GM23248 (cell line): Measurements from ENCODE around the gene SLC4A5. TPM values are rescaled to one million over a fixed set of nuclear protein-coding genes. Genes with fewer than 3 reads are reported as not detected.

ENCODE experiments used
- DNase-seq: peaks from one replicate; pipeline ENCODE4 v3.0.0-alpha.2; 2015
- H2AFZ ChIP-seq: fragments of 200-600 bp; sonication (generic); 2 replicates; pipeline ENCODE4 v1.6.1; 2016; ENCODE audit warnings: antibody characterized with exemption
- H3F3A ChIP-seq: fragments of 200-600 bp; sonication (generic); 2 replicates; pipeline ENCODE4 v1.6.1; 2016; ENCODE audit warnings: mild to moderate bottlenecking, antibody characterized with exemption, mixed run types; ENCODE audit not compliant: insufficient read depth
- H3K27ac ChIP-seq: fragments of 200-600 bp; sonication (generic); 2 replicates; pipeline ENCODE4 v1.5.1; 2016; ENCODE audit warnings: mild to moderate bottlenecking
- H3K27me3 ChIP-seq: fragments of 200-600 bp; sonication (generic); replicated peaks from 2 replicates; pipeline ENCODE4 v1.6.1; 2016; ENCODE audit warnings: mild to moderate bottlenecking; ENCODE audit not compliant: insufficient read depth
- H3K36me3 ChIP-seq: fragments of 200-600 bp; sonication (generic); 2 replicates; pipeline ENCODE4 v1.6.1; 2016; ENCODE audit warnings: low read depth, mild to moderate bottlenecking
- H3K4me1 ChIP-seq: fragments of 200-600 bp; sonication (generic); 2 replicates; pipeline ENCODE4 v1.6.1; 2016; ENCODE audit warnings: mild to moderate bottlenecking; ENCODE audit not compliant: insufficient read depth
- H3K4me2 ChIP-seq: fragments of 200-600 bp; sonication (generic); one replicate; pipeline ENCODE4 v1.6.1; 2016; ENCODE audit warnings: mild to moderate bottlenecking; ENCODE audit not compliant: unreplicated experiment
- H3K4me3 ChIP-seq: fragments of 200-600 bp; sonication (generic); 2 replicates; pipeline ENCODE4 v1.5.1; 2016; ENCODE audit warnings: mild to moderate bottlenecking
- H3K79me2 ChIP-seq: fragments of 200-600 bp; sonication (generic); 2 replicates; pipeline ENCODE4 v1.6.1; 2016; ENCODE audit warnings: mild to moderate bottlenecking; ENCODE audit not compliant: insufficient read depth
- H3K9ac ChIP-seq: fragments of 200-600 bp; sonication (generic); 2 replicates; pipeline ENCODE4 v1.6.1; 2016; ENCODE audit warnings: mild to moderate bottlenecking
- H3K9me2 ChIP-seq: fragments of 200-600 bp; sonication (generic); 2 replicates; pipeline ENCODE4 v1.6.1; 2016; ENCODE audit warnings: mixed run types, mild to moderate bottlenecking, moderate library complexity; ENCODE audit not compliant: insufficient read depth
- H3K9me3 ChIP-seq: fragments of 200-600 bp; sonication (generic); one replicate; pipeline ENCODE4 v1.6.1; 2017; ENCODE audit warnings: low read depth
- H4K20me1 ChIP-seq: fragments of 200-600 bp; sonication (generic); 2 replicates; pipeline ENCODE4 v1.6.0; 2016; ENCODE audit not compliant: insufficient read depth
- EZH2 ChIP-seq: fragments of 200-600 bp; sonication (generic); IDR thresholded peaks from 2 replicates; pipeline ENCODE4 v1.6.1; 2018; ENCODE audit warnings: antibody characterized with exemption, mild to moderate bottlenecking; ENCODE audit not compliant: insufficient read depth, poor library complexity, severe bottlenecking
- EZH2phosphoT487 ChIP-seq: fragments of 200-600 bp; sonication (generic); IDR thresholded peaks from 2 replicates; pipeline ENCODE4 v1.6.1; 2018; ENCODE audit warnings: antibody characterized with exemption, moderate library complexity, mild to moderate bottlenecking, low read depth; ENCODE audit not compliant: insufficient read depth
- WGBS, 2 experiments: methylation state at CpG; one replicate each; pipeline ENCODE4 v1.1.6; 2015 to 2017; ENCODE audit warnings: low lambda C conversion rate in 2 of 2, low coverage in 1 of 2; ENCODE audit errors: missing lambda C conversion rate in 2 of 2; 5-methylcytosine and 5-hydroxymethylcytosine counted together
- in situ Hi-C: fragments of 300-500 bp; cut with MboI; formaldehyde crosslinking; loops from 2 replicates; pipeline ENCODE4 v1.15.0; 2020
- polyA plus RNA-seq: library from polyadenylated mRNA; unstranded; fragments of >200 nt; fragmentation: Nextera tagmentation; extraction: Ambion mirVana; gene quantifications from 2 replicates; pipeline ENCODE4 v1.2.1, GENCODE V29; 2016
- total RNA-seq: library from RNA; depleted of rRNA; stranded (reverse); fragments of >200 nt; shearing (Covaris generic); gene quantifications from 2 replicates; pipeline ENCODE4 v1.2.3, GENCODE V29; 2014

The SLC4A5 gene
- total and polyA plus RNA-seq, 2 experiments from 2014 or later, result 0.32 to 0.35 TPM

- Histone ChIP-seq H2AFZ (no peak overlapping the region), H3K27me3 (no peaks in the 10 kb centered on the region), H3K9me2 (no peaks in the 10 kb centered on the region), H3K79me2 (no peaks in the 10 kb centered on the region), H3K9me3 (no peaks in the 10 kb centered on the region), H3K4me2 (no peak overlapping the region), H4K20me1 (no peaks in the 10 kb centered on the region), H3K27ac (no peak overlapping the region), H3K4me1 (no peaks in the 10 kb centered on the region), H3K36me3 (no peaks in the 10 kb centered on the region), H3K9ac (no peak overlapping the region), H3F3A (no peaks in the 10 kb centered on the region), H3K4me3 (no peak overlapping the region)
- TF ChIP-seq EZH2 (no peak), EZH2phosphoT487 (no peak)
- in situ Hi-C loops, result no loop called here
- DNase-seq, result no peak
- 51 to 56% methylated on average over 4 of the region's 4 CpGs for WGBS, 2 experiments
Observed at GRCh38 chr2:74290466-74291217, 52.6 kb downstream of the SLC4A5 start.

- Histone ChIP-seq H3K36me3 (no peaks in the 10 kb centered on the region), H3K79me2 (no peaks in the 10 kb centered on the region), H3K9me2 (no peaks in the 10 kb centered on the region), H3K9me3 (no peaks in the 10 kb centered on the region), H3K27ac (no peak overlapping the region), H2AFZ (no peak overlapping the region), H3F3A (no peaks in the 10 kb centered on the region), H3K4me2 (no peak overlapping the region), H3K9ac (no peak overlapping the region), H3K4me1 (no peaks in the 10 kb centered on the region), H3K4me3 (no peak overlapping the region), H4K20me1 (no peaks in the 10 kb centered on the region), H3K27me3 (no peaks in the 10 kb centered on the region)
- WGBS, 2 experiments, result 63 to 69% methylated on average over 3 of the region's 3 CpGs
- in situ Hi-C loops, result no loop called here
- DNase-seq, result no peak
- TF ChIP-seq EZH2 (no peak), EZH2phosphoT487 (no peak)
Observed at GRCh38 chr2:74290066-74290465, 53.1 kb downstream of the SLC4A5 start.

GRCh38 chr2:74286725-74287124 lies 56.5 kb downstream of the SLC4A5 start:
- H3K4me2 ChIP-seq, result no peak overlapping the region
- in situ Hi-C loops, result no loop called here

GRCh38 chr2:74281141-74281975 lies 61.9 kb downstream of the SLC4A5 start:
- TF ChIP-seq EZH2phosphoT487 (no peak), EZH2 (no peak)
- 74 to 76% methylated on average over 10 of the region's 10 CpGs for WGBS, 2 experiments
- no peak overlapping the region for H2AFZ ChIP-seq

More at GRCh38 chr2:74286725-74287124, 56.5 kb downstream of the SLC4A5 start:
- Histone ChIP-seq H3K27ac (no peak overlapping the region), H4K20me1 (no peaks in the 10 kb centered on the region), H3K27me3 (no peaks in the 10 kb centered on the region), H3K9me2 (no peaks in the 10 kb centered on the region), H2AFZ (no peak overlapping the region), H3K79me2 (no peaks in the 10 kb centered on the region), H3K9ac (no peak overlapping the region), H3K4me1 (no peaks in the 10 kb centered on the region), H3K4me3 (no peak overlapping the region), H3K9me3 (no peaks in the 10 kb centered on the region), H3F3A (no peaks in the 10 kb centered on the region), H3K36me3 (no peaks in the 10 kb centered on the region)
- 65 to 66% methylated on average over 6 of the region's 6 CpGs for WGBS, 2 experiments
- TF ChIP-seq EZH2 (no peak), EZH2phosphoT487 (no peak)
- DNase-seq, result peak; percentile 65

More at GRCh38 chr2:74281141-74281975, 61.9 kb downstream of the SLC4A5 start:
- Histone ChIP-seq H3K9me2 (no peaks in the 10 kb centered on the region), H3K36me3 (no peaks in the 10 kb centered on the region), H3K27me3 (no peaks in the 10 kb centered on the region), H3K4me1 (no peaks in the 10 kb centered on the region), H3K27ac (no peak overlapping the region), H3K9ac (no peak overlapping the region), H3F3A (no peaks in the 10 kb centered on the region), H3K9me3 (no peaks in the 10 kb centered on the region), H3K79me2 (no peaks in the 10 kb centered on the region), H4K20me1 (no peaks in the 10 kb centered on the region), H3K4me3 (no peak overlapping the region), H3K4me2 (no peak overlapping the region)
- no peak for DNase-seq
- in situ Hi-C loops, result no loop called here
